Measurements from ENCODE around the gene PODXL2.

- TF ChIP-seq CTCF (IDR thresholded peaks at IDR 0.05) = no peak
- no peak for TF ChIP-seq EZH2 (IDR thresholded peaks at IDR 0.05; ENCODE audit: borderline replicate concordance, insufficient read depth, low read depth, low read length, poor library complexity, severe bottlenecking)
Observed at GRCh38 chr3:127720161-127720823, 91.3 kb downstream of the PODXL2 start.

All from B cell (primary cell).